ENCODE measurements around the gene CFAP68.

DNA sequence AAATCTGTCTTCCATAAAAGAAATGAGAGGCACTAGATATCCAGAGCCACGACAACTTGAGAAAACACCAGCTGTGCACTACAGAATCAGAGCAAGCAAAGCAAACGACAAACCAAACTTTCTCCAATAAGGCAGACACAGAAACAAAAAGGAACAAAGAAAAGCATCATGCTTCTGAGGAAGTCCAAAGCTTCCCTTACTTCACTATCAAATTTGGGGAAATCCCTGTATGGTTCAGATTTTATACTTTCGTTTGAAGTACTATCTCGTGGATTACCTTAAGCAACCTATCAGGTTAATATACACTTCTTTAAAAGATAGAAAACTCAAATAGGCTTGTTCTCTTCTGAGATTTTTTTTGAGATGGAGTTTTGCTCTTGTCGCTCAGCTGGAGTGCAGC is 35.7 kb upstream of the CFAP68 start:
- TF ChIP-seq, protein P1, sequence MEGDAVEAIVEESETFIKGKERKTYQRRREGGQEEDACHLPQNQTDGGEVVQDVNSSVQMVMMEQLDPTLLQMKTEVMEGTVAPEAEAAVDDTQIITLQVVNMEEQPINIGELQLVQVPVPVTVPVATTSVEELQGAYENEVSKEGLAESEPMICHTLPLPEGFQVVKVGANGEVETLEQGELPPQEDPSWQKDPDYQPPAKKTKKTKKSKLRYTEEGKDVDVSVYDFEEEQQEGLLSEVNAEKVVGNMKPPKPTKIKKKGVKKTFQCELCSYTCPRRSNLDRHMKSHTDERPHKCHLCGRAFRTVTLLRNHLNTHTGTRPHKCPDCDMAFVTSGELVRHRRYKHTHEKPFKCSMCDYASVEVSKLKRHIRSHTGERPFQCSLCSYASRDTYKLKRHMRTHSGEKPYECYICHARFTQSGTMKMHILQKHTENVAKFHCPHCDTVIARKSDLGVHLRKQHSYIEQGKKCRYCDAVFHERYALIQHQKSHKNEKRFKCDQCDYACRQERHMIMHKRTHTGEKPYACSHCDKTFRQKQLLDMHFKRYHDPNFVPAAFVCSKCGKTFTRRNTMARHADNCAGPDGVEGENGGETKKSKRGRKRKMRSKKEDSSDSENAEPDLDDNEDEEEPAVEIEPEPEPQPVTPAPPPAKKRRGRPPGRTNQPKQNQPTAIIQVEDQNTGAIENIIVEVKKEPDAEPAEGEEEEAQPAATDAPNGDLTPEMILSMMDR (IDR thresholded peaks at IDR 0.05) = no peak
- TF ChIP-seq POLR2A (IDR thresholded peaks at IDR 0.05) = no peak

Data from heart left ventricle (tissue), 13 donors.